Measurements from ENCODE around the gene NHEJ1.

The NHEJ1 gene

DNA sequence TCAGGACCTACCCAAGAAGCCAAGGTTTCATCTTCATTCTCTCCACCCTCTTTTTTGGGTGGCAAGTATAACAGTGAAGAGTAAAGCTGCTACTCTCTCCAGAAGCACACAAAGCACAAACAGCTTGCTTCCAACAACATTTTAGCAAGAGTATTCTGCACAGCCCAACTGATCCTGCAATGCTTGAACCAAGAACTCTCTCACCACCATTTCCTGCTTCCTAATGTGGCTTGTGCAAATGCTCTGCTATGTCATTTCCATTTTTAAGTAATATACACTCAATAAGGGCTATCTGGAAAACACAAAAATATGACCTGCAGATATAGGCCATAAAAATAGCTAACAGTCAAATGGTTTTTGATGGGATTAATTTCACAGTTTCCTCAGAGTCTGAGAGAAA, 75.8 kb downstream of the NHEJ1 start:
- DNase-seq = peak; percentile 40

DNA sequence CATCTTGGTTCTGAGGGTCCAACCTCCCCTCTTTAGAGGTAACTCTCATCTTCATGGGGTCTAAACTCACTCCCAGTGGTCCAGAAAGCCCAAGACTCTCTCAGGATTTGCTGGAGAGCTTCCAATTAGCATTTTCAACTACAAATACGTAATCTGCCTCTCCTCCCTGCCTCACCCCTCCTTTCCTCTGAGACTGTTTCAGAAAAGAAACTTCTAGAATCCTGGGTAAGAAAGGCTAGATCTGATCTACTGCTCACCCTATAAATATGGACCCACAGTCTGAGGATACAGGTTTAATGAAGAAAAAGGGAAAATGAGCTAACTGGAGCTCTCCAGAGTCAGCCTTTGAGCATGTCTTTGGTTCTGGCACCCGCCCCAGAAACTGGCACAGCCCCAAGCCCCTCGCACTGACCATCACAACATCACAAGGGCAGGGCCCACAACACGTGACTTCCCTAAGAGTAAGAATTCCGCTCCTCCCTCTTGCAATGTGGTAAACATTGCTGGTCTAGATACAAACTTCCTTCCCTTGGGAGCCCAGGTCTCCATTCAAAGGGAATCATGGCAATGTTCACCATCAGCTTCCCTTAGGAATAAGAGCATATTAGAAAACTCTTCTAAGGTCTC, 78.2 kb downstream of the NHEJ1 start:
- no peak for DNase-seq

DNA sequence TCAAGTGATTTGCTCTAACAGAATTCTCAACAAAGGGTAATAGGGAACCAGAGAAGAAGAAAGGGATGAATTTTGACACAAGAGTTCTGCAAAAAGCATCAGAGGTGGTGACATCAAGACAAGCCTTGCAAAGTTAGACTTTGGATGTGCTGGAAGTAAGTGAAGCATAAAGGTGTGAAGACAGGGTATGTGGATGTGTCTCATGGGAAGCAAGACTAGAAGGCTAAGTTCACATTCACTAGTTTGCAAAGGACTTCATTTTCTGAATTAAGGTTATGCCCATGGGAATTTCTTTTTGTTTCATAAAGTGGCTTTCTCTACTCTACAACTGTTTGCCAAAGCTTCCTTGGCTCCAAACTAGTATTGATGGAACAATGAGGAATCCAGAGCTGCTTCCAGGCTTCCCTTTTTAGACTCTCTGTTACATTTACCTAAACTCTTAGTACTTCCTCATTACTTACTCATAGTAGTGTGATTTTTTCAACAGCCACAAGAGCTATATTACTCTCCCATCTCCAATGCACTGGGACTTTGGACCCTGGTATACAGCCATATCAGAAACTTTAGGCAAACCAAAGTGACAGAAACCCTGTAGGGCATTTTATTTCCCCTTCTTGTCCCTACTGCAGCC, 78.8 kb downstream of the NHEJ1 start:
- no peak for DNase-seq

DNA sequence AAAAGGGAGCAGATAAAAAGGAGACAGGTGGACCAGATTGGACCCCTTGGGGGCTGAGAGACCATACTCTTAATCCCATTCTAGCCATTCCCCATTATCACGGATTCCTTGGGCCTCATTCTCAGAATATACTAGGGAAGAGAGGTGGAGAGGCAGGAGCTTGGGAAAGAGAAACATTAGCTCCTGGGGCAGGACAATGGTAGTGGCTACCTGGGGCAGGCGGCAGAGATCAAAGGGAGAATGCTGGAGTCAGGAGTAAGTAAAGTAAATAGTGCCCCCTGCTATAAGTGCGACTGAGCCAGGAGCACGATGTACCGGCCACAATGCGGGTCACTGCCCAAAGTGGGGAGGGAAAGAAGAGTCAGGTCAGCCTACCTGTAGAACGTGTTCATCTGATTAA, 79.5 kb downstream of the NHEJ1 start:
- no peak for DNase-seq

DNA sequence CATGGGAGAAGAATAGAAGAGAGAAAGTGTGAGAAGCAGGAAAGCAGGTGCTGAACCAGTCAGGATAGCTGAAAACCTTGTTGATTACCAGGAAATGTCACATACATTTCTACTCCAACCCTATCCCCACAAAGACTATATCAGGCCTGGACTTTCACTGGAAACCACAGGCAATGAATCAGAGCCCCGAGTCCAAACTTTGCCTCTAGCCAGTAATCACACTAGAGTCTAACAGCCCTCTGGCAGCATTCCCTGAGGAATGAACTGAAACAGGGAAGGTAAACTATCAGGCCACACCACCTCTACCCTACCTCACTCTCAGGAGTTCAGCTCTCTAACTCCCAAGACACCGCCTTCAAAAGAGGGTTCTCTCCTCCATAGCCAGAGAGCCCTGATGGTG, 81.2 kb downstream of the NHEJ1 start:
- no peak for DNase-seq

DNA sequence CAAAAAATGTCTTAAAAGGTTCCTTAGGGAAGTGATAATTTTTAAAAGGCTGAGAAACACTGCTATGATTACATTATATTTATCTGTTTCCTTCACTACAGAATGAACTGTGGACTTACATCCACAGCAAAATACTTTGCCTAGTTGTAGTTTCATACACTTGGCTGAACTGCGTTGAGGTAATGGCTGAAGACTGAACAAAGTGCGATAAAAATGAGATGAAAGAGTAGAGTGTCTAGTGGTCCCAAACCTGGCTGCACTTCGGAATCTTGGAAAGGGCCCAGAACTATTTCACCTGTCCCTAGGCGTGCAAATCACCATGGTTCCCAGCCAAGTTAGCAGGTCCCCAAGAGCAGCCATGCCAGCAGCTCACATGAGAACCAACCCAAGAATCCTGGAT, 81.7 kb downstream of the NHEJ1 start:
- no peak for DNase-seq

DNA sequence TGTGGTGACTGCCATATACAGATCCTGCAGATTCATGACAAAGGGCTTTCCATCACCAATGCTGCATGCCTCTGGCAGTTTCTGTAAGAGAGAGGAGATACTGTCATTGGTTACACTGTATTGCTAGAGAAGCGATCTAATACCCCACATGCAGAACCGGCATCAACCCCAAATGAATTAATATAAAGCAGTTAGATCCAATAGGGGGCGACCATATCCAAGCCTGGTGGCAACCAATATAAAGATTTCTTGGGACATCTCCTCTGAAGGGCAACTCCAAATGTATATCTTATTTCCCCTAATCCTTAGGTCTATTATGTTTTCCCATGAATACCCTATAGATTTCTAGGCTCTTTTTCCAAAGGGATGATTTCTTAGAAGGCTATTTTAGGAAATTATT, 82.5 kb downstream of the NHEJ1 start:
- peak; percentile 40 for DNase-seq

DNA sequence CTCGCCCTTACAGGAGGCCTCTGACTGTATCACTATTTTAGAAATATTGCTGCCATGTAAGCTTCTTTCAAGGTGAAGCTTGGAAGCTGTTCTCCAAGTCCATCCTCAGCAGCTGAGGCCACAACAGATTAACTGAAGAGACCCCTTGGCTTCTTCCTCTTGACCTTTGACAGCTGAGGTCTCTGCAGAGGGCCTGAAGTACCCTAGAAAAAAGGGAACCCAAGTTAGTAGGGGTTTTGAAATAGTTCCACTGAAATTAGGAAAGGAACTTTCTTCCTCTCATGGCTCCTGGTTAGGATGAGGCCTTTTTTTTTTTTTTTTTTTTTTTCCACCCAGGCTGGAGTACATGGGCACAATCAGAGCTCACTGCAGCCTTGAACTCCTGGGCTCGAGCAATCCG, 84.4 kb downstream of the NHEJ1 start:
- peak; percentile 13 for DNase-seq

DNA sequence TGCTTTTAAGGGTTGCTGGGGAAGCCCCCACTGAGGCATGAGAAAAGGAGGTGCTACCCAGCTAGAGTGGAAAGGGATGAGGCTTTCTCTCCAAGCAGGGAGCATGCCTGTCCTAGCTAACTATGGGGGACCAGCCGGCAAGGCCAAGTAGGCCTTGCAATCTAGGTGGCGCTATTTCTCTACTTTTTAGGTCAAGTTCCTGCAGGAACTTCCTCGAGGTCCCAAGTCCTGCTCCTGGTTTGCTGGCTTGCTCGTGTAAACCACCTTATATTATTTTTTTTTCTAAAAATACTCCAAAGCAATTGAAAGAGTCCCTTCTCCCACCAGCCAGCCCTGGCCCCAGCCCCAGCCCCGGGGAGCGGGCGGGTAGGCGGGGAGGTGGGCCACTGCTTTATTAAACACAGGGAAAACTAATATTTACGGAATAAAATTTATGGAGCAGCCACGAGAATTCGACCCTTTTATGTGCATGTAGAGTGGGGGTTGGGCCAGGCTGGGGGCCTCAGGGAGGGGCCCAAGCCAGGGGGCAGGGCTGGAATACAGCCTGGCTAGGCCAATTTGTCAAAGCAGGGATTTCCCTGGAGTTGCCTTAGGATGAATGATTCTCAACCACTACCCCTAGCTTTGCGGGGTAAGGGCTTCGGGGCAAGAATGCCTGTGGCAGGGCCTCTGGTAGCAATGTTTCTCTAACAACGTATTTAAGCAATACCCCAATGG, 87.0 kb downstream of the NHEJ1 start:
- peak; percentile 83 for DNase-seq

DNA sequence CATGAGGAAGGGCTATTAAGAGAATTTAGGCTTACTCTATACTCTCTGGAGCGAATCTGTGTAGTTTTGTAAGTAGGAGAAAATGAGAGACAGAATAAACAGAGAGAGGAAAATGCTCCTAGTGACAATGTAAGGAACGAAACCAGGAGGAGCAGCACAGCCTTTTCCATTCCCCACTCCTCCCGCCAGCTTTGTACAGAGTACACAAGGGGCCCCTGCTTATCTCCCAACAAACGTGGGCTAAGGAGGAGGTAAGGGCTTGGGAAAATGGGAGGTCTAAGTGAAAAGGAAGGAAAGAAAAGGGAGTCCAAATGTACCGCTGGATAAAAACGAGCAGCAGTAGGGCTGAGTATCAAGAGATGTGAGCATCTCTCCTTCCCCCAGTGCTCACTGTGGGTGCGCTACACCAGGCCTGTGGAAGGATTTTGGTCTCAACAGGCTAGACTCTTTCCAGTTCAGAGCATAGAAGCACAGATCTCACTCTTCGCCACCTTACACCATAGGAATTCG, 87.8 kb downstream of the NHEJ1 start:
- no peak for DNase-seq

DNA sequence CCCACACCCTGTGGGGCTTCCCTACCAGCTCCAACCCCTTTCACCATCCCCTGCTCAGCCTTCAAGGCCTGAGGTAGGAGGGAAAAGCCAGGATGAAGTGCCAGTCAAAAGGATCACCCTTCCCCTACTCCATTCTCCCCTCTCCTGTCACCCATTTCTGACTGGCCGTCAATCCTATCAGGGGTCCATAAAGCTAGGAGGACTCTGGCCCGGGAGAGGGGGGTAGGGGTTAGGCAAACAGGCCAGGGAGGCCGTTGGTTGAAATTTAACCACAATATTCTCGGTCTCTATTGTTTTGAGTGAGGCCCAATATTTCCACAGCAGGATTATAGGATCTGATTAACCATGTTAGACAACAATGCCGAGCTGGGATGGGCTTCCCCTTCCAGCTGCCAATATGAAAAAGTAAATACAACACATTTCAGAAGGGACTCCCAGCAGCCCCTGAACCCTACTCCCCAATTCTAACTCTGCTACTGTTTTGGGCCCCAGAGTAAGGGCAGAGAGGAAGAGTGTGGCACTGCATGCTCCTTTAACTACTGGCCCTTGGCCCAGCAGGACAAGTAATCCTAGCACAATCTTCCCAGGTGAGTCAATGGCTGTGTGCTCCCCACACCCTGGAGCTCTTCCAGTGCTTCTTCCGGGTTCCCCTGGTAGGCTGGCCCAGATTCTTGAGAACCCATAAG, 89.3 kb downstream of the NHEJ1 start:
- no peak for DNase-seq

DNA sequence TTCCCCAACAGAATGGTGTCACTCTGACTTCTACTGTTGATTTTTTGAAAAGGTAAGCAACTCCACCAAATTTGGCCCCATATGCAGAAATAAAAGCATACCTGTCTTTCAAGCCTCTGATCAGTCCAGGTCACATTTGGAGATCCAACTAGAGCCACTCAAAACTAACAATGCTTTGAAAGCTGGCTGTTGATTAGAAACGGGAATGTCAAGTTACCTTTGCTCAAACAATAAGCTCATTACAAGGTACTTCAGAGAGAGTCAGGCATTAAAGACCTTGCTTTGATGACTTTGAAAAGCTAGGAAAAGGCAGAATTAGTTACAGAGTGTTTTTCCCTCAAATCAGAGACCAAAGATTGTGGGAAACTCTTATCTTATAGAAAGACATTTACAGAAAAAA, 95.1 kb downstream of the NHEJ1 start:
- no peak for DNase-seq

DNA sequence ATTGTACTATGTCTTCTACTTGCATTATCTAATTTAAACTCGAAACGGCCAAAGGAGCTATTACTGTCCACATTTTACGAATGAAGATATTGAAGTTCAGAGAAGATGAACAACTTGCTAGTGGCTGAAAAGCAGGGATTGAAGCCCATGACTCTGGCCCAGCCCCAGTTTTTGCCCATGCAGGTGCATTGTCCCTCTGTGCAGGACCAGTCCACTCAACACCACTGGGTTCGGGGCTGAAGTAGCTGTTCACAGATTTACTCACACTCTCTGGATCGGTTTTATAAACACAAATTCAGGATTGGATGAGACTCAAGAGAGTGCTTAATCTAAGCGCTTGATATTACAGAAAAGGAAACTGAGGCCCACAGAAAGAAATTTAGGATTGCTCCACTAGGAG, 98.5 kb downstream of the NHEJ1 start:
- no peak for DNase-seq

DNA sequence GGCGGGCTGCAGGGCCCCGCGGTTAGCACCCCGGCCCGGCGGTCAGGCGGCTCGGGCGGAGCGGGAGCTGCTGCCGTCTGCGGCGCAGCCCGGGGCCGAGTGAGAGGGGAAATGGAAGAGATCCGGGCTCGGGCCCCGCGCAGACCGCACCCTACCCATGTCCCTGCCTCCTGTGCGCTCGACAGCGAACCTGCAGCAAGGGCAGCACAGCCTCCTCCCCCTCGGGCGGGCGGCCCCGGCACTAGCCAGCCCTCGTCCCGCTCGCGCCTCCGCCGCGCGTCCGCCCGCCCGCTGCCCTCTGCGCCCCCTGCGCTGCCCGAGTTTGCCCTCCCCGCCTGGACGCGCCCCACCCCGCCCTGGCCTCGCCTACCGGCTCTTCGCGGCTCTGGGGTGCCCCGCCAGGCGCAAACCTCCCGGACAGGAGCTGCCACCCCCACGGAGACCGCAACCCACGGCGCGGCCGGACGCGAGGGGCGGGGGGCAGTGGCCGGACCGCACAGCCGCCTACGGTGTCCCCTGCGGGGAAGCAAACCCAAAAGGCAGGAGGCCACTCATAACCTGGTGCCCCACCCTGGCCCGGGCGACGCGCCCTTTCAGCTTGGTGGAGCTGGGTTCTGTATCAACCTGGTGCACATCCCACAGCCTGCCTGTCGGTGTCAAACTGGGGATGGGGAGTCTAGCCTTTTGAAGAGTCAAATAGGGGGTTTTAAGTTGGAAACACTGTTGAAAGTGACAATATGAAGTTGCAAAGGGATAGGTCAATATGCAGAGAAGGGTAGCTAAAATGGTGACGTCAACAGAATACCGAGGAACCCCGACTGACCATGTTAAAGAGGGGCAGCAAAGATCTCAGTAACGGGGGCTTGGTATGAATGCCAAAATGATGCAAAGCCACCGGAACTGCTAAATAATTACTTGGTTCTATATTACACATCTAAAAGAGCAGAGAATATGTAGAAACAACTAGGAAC, 99.5 kb downstream of the NHEJ1 start, which contains the start of gene IHH:
Gene IHH, minus strand, starts transcription at position 101 of the 971 bp plus-strand sequence. CDS start 454 bp downstream, outside the sequence.
- DNase-seq = peak; percentile 50

DNA sequence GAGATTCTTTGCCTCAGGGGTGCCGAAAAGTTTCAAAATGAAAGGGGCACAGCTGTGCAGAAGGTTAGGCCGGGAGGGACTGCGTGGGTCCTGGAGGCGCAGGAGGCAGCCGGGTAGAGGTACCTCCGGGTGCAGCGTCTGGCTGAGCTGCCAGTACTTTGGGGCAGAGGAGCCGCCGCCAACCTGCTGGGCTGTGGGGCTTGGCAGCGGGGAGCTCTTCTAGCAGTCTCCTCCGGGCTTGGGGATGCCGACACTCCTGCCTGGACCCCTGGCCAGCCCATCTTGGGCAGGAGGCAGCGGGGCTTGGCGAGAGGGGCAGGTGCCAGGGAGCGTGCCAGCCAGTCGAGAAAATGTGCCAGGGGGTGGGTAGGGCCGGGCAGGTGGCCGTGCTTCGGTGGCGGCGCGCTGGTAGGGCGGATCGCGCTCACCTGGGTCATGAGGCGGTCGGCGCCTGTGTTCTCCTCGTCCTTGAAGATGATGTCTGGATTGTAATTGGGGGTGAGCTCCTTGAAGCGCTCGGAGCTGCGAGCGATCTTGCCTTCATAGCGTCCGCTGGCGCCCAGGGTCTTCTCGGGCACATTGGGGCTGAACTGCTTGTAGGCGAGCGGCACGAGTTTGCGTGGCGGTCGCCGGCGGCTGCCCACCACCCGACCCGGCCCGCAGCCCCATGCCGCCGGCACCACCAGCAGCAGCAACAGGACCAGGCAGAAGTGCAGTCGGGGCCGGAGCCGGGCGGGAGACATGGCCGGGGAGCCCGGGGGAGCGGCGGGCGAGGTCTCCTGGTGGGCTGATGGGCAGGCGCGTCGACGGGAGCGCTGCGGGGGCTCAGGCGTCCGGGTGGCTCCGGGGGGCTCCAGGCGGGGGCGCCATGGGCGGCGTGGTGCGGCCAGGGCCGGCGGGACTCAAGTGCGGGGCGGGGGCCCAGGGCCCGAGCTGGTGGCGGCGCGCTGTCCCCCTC, 100.6 kb downstream of the NHEJ1 start:
- peak; percentile 27 for DNase-seq

DNA sequence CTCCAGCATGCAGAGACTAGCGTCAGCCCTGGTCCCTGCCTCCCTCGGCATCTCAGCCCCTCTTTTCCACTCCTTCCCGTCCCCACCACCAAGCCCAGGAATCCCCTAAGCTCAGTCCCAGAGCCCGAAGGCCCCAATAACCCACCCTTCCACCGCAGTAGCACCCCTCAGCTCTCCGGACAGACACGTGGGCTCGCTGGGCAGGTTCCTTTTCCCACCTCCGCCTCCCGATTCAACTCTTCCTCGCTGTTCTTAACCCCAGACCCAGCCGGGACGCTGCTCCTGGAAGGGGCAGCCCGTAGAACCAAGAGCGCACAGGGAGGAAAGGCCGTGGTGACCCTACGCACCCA, 101.3 kb downstream of the NHEJ1 start:
- DNase-seq = no peak

DNA sequence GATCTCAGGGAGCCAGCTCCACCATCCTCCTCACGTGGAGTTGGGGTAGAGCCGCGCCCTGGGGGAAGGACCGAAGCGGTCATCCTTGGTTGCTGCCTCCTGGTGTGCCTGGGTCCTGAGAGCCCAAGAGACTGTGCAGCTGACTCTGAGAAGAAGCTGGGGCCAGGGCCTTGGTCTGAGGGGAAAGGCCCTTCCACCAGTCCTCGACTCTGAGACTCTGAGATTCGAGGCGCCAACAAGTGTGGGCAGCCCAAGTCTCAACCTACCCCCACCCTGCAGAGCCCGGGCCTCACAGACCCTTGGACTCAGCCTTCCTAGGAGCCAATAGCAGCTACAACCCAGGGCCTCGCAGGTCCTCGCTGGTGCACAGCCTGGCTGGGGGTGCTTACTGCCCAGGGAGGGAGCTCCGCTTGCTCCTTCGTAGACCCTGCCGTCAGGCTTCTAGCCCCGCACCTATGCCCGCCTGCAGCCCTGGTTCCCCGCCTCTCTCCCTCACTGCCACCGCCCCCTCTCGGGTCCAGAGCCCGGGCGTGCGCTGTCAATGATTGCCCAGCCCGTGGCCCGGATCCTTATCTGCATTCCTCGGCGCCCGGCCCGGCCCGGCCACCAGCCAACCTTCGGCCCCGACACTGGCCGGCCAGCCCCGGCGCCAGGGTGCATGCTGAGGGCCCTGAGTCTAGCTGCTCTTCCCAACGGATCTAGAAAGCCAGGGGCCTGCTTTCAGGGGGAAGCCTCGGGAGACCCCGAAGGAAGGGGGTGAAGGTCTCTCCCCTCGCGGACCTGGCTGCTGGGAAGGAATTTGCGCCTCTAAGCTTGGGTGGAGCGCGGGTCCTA, 101.9 kb downstream of the NHEJ1 start:
- peak; percentile 12 for DNase-seq

DNA sequence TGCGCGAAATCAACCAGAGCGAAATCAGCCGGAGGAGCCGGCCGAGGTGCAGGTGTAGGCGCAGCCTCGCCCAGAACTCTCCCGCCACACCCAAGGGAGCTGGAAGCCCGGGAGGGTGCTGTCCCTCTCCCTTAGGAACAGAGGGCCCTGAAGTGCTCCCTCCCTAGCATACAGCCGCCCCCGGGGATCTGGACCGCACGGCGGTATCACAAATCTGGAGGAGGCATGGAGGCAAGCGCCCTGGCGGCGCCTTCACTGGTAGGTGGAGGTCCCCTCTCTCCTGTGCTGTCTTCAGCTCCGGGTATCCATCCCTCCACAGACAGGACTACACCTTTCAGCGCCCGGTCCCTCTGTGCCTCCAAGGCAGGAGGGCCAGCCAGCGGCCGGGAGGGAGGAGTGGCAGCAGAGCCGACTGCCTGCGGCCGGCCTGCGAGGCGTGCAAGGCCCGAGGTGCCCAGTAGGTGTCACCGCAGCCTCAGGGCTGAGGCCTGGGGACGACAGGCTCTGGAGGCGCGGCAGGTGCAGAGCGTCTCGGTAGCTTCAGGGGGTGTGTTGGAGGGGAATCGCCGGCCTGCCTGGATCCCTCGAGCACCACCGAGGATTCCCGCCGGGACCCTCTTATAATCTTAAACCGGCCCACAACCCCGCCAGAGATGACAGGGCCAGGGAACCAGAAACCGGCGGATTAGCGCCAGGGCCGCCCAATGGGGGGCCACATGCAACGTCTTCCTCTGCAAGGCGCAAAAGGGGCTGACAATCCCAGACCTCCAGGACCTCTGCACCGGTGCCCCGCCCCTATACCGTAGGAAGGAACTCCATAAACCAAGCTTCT, 102.7 kb downstream of the NHEJ1 start:
- DNase-seq = peak; percentile 87

All from hematopoietic multipotent progenitor cell treated with erythropoietin and hydrocortisone succinate and interleukin-3 and kit ligand, for 4 days (in vitro differentiated cells).